A673 (cell line): ENCODE results near the gene RTN4RL1. TPM values are rescaled to one million over a fixed set of nuclear protein-coding genes. Genes with fewer than 3 reads are reported as not detected.

Experiments used
- BruUV-seq: library from RNA; stranded (reverse); fragments of 400-500 nt; replicated peaks from 2 replicates; lab custom pipeline; 2021; lab: Mats Ljungman, UMichigan
- CTCF ChIA-PET: fragments of 300-600 bp; sonication (Branson Sonifier 250); formaldehyde crosslinking; loops from one replicate; lab custom pipeline; 2022; ENCODE audit warnings: antibody characterized with exemption; lab: Charles Lee
- POLR2A ChIA-PET: fragments of 300-600 bp; sonication (Branson Sonifier 250); formaldehyde crosslinking; loops from one replicate; lab custom pipeline; 2022; ENCODE audit warnings: antibody characterized with exemption; ENCODE audit not compliant: low non-redundant PET; lab: Charles Lee
- DNase-seq: peaks from one replicate; pipeline ENCODE4 v3.0.0-alpha.2; 2015; ENCODE audit warnings: low spot score
- H3K27ac ChIP-seq: fragments of 200-600 bp; sonication (generic); 2 replicates; pipeline ENCODE4 v1.5.1; 2016; ENCODE audit warnings: mixed run types, low read depth, mild to moderate bottlenecking, mixed read lengths, antibody characterized with exemption, low read length; ENCODE audit not compliant: poor library complexity, severe bottlenecking
- H3K27me3 ChIP-seq: fragments of 200-600 bp; sonication (generic); replicated peaks from 2 replicates; pipeline ENCODE4 v1.6.1; 2017; ENCODE audit warnings: mixed run types, low read depth, mild to moderate bottlenecking, mixed read lengths, antibody characterized with exemption, low read length; ENCODE audit not compliant: insufficient read depth, poor library complexity
- H3K36me3 ChIP-seq: fragments of 200-600 bp; sonication (generic); 2 replicates; pipeline ENCODE4 v1.6.1; 2016; ENCODE audit warnings: mixed run types, mild to moderate bottlenecking, mixed read lengths, antibody characterized with exemption, low read length; ENCODE audit not compliant: insufficient read depth, poor library complexity, severe bottlenecking
- H3K4me1 ChIP-seq: fragments of 200-600 bp; sonication (generic); 2 replicates; pipeline ENCODE4 v1.6.1; 2017; ENCODE audit warnings: mixed run types, mild to moderate bottlenecking, mixed read lengths, antibody characterized with exemption, low read length; ENCODE audit not compliant: insufficient read depth, poor library complexity, severe bottlenecking
- H3K4me3 ChIP-seq: fragments of 200-600 bp; sonication (generic); 2 replicates; pipeline ENCODE4 v1.5.1; 2016; ENCODE audit warnings: low read depth, mixed run types, mild to moderate bottlenecking, mixed read lengths, low read length; ENCODE audit not compliant: poor library complexity, severe bottlenecking
- H3K9me3 ChIP-seq: fragments of 200-600 bp; sonication (generic); 2 replicates; pipeline ENCODE4 v1.6.1; 2016; ENCODE audit warnings: mixed run types, low read depth, mild to moderate bottlenecking, mixed read lengths, antibody characterized with exemption, low read length; ENCODE audit not compliant: poor library complexity, severe bottlenecking
- CTCF ChIP-seq: fragments of 300-800, 200-600 bp; sonication (generic); conservative IDR thresholded peaks from 2 replicates; pipeline ENCODE4 v1.5.1; 2017; ENCODE audit warnings: low read depth, mild to moderate bottlenecking, antibody characterized with exemption, low read length, moderate library complexity, mixed read lengths
- EZH2 ChIP-seq: fragments of 200-600 bp; sonication (generic); IDR thresholded peaks from 2 replicates; pipeline ENCODE4 v1.6.1; 2017; ENCODE audit warnings: borderline replicate concordance, low read depth, mild to moderate bottlenecking, mixed read lengths, antibody characterized with exemption, low read length; ENCODE audit not compliant: poor library complexity, severe bottlenecking
- intact Hi-C: fragments of 100-400 bp; cut with micrococcal nuclease; formaldehyde crosslinking; loops from one replicate; pipeline ENCODE4 v1.10.0; 2022; ENCODE audit not compliant: unreplicated experiment
- total RNA-seq: library from RNA; stranded (reverse); gene quantifications from 2 replicates; pipeline ENCODE4 v1.2.3, GENCODE V29; 2021

RTN4RL1 gene
- total RNA-seq, 1 experiment from 2014 or later, result 0.80 TPM

GRCh38 chr17:2024572-2025219 is 438 bp downstream of the RTN4RL1 start:
- Histone ChIP-seq H3K4me1 (peaks cover 40% of the 10 kb centered on the region), H3K4me3 (peak overlapping the region; percentile 67), H3K27ac (no peak overlapping the region), H3K27me3 (peaks cover 13% of the 10 kb centered on the region), H3K9me3 (no peaks in the 10 kb centered on the region), H3K36me3 (no peaks in the 10 kb centered on the region)
- TF ChIP-seq EZH2, result no peak
- TF ChIP-seq CTCF, result no peak
- intact Hi-C loops, result loop anchor here (1.0 kb wide), 1 partner anchor 116 kb away; no protein-coding TSS in a partner anchor
- no TSS peak for BruUV-seq
- no peak for DNase-seq
- POLR2A ChIA-PET, result no interaction called here
- CTCF ChIA-PET, result interaction anchor here (0.9 to 1.8 kb wide), 2 partner anchors 10 to 116 kb away, joined by 3 to 20 read pairs; no protein-coding TSS in a partner anchor

- ChIA-PET CTCF (no interaction called here), POLR2A (interaction anchor here (0.6 kb wide), 1 partner anchor 12 kb away, joined by 4 read pairs; no protein-coding TSS in a partner anchor)
- peaks cover 13% of the 10 kb centered on the region for H3K27me3 ChIP-seq
- H3K4me3 ChIP-seq, result peak overlapping the region; percentile 67
- peaks cover 33% of the 10 kb centered on the region for H3K4me1 ChIP-seq
- H3K36me3 ChIP-seq, result no peaks in the 10 kb centered on the region
- no peak; the same call in 1 of the 2 replicates for TF ChIP-seq CTCF
- no peak for TF ChIP-seq EZH2
- no TSS peak for BruUV-seq
- DNase-seq, result peak; percentile 68
- H3K27ac ChIP-seq, result no peak overlapping the region
- H3K9me3 ChIP-seq, result no peaks in the 10 kb centered on the region
- intact Hi-C loops, result no loop called here
Measured at GRCh38 chr17:2023692-2024571, 1.2 kb downstream of the RTN4RL1 start.

- TF ChIP-seq CTCF (no peak), EZH2 (no peak)
- no peak overlapping the region for H3K4me3 ChIP-seq
- DNase-seq, result no peak
- H3K9me3 ChIP-seq, result no peaks in the 10 kb centered on the region
- POLR2A ChIA-PET, result interaction anchor here (0.6 kb wide), 1 partner anchor 12 kb away, joined by 4 read pairs; no protein-coding TSS in a partner anchor
- CTCF ChIA-PET, result no interaction called here
- BruUV-seq, result no TSS peak
- intact Hi-C loops, result no loop called here
- H3K36me3 ChIP-seq, result no peaks in the 10 kb centered on the region
- peaks cover 26% of the 10 kb centered on the region for H3K4me1 ChIP-seq
- no peak overlapping the region for H3K27ac ChIP-seq
- H3K27me3 ChIP-seq, result peaks cover 13% of the 10 kb centered on the region
Measured at GRCh38 chr17:2023256-2023655, 1.9 kb downstream of the RTN4RL1 start.
